ENCODE data around the gene ZNF586.
"Not testable (repeated sequence)": the region's sequence is repeated elsewhere in the genome, so short reads cannot be mapped to it uniquely, and the experiment has no call there.

Gene ZNF586

GRCh38 chr19:57769345-57770131 lies at the start of gene ZNF586:
TSS of gene ZNF586 (plus strand) at chr19:57769676. CDS start at chr19:57769843, 167 bp downstream.
- no peak for TF ChIP-seq CTCF (IDR thresholded peaks at IDR 0.05; ENCODE audit: low read depth, low read length)
- peak; percentile 63 for DNase-seq (ENCODE audit: extremely low read depth, low read depth)

- no peak for TF ChIP-seq CTCF (IDR thresholded peaks at IDR 0.05; ENCODE audit: low read depth, low read length)
- no peak for DNase-seq (ENCODE audit: extremely low read depth, low read depth)
These were observed 49.5 kb upstream of the ZNF586 start for GRCh38 chr19:57719901-57720519.

GRCh38 chr19:57720878-57721277 lies 48.6 kb upstream of the ZNF586 start:
- DNase-seq (ENCODE audit: extremely low read depth, low read depth), result no peak

GRCh38 chr19:57738320-57738719 lies 31.2 kb upstream of the ZNF586 start:
- not testable (repeated sequence) for DNase-seq (ENCODE audit: extremely low read depth, low read depth)

More at GRCh38 chr19:57720878-57721277, 48.6 kb upstream of the ZNF586 start:
- TF ChIP-seq CTCF (IDR thresholded peaks at IDR 0.05; ENCODE audit: low read depth, low read length), result no peak

GRCh38 chr19:57738770-57739169 lies 30.7 kb upstream of the ZNF586 start:
- DNase-seq (ENCODE audit: extremely low read depth, low read depth), result not testable (repeated sequence)

More at GRCh38 chr19:57738320-57738719, 31.2 kb upstream of the ZNF586 start:
- TF ChIP-seq CTCF (IDR thresholded peaks at IDR 0.05; ENCODE audit: low read depth, low read length), result peak; percentile 38

GRCh38 chr19:57746580-57747471 lies 22.6 kb upstream of the ZNF586 start, which contains the start of gene ZNF776:
TSS of gene ZNF776 (plus strand) at chr19:57746815. CDS start at chr19:57747059, 244 bp downstream.
- TF ChIP-seq CTCF (IDR thresholded peaks at IDR 0.05; ENCODE audit: low read depth, low read length), result no peak

GRCh38 chr19:57747472-57747807 lies 22.0 kb upstream of the ZNF586 start:
- DNase-seq (ENCODE audit: extremely low read depth, low read depth), result no peak
- no peak for TF ChIP-seq CTCF (IDR thresholded peaks at IDR 0.05; ENCODE audit: low read depth, low read length)

More at GRCh38 chr19:57746580-57747471, 22.6 kb upstream of the ZNF586 start, which contains the start of gene ZNF776:
- DNase-seq (ENCODE audit: extremely low read depth, low read depth), result peak; percentile 68

Measured in AG09319 (cell line).